Renal cortex interstitium (tissue), 11 donors: ENCODE measurements around the gene THTPA. TPM values are rescaled to one million over a fixed set of nuclear protein-coding genes. Genes with fewer than 3 reads are reported as not detected.
"Not testable (repeated sequence)": the region's sequence is repeated elsewhere in the genome, so short reads cannot be mapped to it uniquely, and the experiment has no call there.

Experiments used
- DNase-seq, 11 donors: peaks; one replicate each; pipeline ENCODE4 v3.0.0-alpha.2; 2013; ENCODE audit warnings: low read depth in 9 of 11, low spot score in 4 of 11; ENCODE audit errors: extremely low read depth in 1 of 11
- polyA plus RNA-seq, 3 donors: library from polyadenylated mRNA; unstranded; fragments of 120-200 nt; gene quantifications; one replicate each; pipeline ENCODE4 v1.2.1, GENCODE V29; 2013; ENCODE audit not compliant: insufficient read length in 3 of 3

The THTPA gene
- polyA plus RNA-seq, 3 donors = 16.1 to 19.2 (median 18.1) TPM

DNA sequence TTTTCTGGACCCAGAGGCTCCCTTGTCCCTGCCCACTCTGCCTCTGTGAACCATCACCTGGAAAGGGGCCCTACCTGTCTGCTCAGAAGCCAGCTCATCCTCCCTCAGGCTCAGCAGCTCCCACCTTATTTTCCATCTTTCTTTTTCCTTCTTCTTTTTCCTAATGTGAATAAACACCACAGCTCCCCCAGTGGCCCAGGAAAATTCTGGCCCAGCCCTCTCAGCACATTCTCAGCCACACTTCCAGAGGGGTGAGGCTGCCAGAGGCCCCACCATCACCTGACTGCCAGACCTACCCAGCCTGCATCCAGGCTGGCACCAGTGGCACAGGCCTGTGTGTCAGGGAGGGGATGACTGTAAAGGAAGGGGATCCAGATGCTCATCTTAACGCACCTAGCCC lies 27.5 kb upstream of the THTPA start:
- no peak for DNase-seq

- no peak for DNase-seq
Measured at GRCh38 chr14:23529016-23529415, 27.1 kb upstream of the THTPA start.

GRCh38 chr14:23530375-23531055 lies 25.6 kb upstream of the THTPA start:
- no peak for DNase-seq

- DNase-seq = no peak
Measured at GRCh38 chr14:23531391-23531790, 24.7 kb upstream of the THTPA start.

GRCh38 chr14:23532658-23533057 lies 23.4 kb upstream of the THTPA start:
- DNase-seq = no peak

DNA sequence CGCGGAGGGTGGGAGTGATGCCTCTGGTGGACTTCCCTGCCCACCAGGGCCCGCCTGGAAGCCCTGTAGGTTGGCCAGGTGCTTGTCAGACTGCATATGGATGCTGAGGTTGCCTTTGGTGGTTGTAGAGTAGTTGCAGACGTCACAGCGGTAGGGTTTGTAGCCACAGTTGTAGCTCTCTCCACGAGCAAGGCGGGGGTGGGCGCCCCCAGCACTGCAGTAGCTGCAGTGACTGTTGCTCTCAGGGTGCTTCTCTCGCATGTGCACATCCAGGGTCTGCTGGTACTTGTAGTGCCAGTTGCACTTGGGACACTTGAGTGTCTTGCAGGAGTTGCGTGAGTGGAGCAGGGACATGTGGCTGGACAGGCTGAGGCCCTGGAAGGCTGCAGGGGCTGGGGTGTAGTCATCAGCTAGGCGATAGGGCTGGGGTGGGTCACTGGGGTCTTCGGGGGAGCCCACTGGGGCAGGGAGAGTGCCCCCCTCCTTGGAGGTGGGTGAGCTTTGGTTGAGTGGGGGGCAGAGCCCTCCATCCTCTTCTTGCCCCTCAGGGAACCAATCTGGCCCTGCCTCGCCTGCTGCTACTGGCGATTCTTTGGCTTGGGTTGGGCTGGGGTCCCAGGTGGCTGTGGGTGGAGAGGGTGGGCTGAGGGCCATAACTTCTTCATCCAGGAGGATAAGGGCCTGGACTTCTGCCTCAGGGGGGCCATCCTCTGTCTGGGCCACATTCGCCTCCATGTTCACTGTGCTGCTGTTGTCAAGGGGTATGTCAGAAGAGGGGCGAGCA lies 22.2 kb upstream of the THTPA start:
- no peak for DNase-seq

DNA sequence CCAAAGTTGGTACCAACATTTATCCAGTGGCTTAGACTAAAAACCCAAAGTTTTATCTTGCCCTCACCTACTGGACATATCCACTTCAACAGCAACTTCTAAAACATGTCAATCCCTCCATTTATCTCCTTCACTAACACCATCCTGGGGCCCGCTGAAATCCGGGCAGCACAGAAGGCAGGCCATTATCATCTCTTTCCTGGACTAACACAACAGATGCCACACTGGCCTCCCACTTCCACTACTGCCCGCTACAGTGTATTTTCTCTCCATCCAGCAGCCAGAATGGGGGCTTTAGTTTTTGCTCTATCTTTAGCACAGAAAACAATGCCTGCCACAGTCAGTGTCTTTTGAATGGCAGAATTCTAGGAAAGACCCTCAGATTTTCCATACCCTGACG lies 20.1 kb upstream of the THTPA start:
- no peak for DNase-seq

GRCh38 chr14:23536494-23536893 lies 19.6 kb upstream of the THTPA start:
- DNase-seq = no peak

DNA sequence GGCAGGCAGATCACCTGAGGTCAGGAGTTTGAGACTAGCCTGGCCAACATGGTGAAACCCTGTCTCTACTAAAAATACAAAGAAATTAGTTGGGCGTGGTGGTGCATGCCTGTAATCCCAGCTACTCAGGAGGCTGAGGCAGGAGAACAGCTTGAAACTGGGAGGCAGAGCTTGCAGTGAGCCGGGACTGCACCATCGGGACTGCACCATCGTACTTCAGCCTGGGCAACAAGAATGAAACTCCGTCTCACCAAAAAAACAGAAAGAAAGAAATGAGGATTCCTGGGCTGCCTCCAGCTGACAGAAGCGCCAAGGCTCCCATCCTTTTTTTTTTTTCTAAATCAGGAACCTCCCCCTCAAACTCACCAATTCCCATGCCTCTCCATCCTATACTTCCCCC lies 19.2 kb upstream of the THTPA start:
- not testable (repeated sequence) for DNase-seq

DNA sequence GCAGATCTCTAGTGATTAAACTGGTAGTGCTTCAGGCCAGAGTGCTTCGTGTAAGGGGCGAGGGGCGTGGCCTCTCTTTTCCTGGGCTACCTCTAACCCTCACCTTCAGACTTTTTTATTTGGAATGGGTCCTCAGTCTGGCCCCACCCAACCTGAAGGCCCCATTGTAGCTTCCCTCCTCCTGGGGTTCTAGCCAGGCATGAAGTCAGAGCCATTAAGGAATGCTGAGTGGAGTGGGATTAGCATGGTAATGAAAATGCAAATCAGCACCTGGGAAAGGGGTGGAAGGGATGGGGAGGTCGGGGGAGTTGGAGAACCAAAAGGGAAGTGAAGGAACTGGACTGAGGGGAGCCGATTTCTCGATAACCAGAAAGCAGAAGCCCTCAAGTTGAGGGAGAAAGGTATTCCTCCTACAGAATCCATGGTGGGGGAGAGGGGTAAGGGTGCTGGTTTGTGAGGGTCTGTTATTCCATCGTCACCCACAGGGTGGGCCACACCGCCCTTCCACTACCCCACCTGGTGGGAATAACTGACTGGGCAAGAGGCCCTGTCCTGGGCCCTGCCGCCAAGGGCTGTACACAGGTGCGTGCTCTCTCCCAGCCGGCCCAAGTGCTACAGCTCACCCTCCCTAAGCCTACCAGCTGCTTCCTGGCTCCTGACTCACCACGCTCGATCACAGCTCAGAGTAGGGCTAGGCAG lies 18.6 kb upstream of the THTPA start:
- DNase-seq = no peak

GRCh38 chr14:23538050-23538718 lies 17.9 kb upstream of the THTPA start:
- no peak for DNase-seq

- DNase-seq = no peak
Measured at GRCh38 chr14:23538785-23539184, 17.3 kb upstream of the THTPA start.

- DNase-seq = peak in 2 of 11 donors; percentile 59 to 66
Measured at GRCh38 chr14:23539248-23540140, 16.6 kb upstream of the THTPA start.

GRCh38 chr14:23540141-23540469 lies 16.0 kb upstream of the THTPA start:
- DNase-seq = no peak

GRCh38 chr14:23542261-23542660 lies 13.8 kb upstream of the THTPA start:
- no peak for DNase-seq

DNA sequence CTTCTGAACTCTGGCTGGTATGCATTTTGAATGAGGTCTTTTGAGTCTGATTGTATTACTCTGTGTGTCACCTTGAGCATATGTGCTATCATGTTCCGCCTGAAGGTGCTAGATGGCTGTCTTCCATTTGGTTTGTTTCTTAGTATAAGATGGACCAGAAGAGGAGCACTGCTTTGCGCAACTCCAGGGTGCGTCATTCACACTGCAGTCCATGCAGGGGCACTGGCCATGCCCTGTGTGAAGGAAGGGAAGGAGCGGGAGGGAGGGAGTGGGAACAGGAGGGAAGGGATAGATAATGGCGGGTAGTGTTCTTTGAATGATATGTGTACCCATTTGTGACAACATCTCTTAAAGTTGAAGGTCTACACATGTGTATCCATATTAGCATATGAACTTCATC lies 12.7 kb upstream of the THTPA start:
- no peak for DNase-seq

- no peak for DNase-seq
Measured at GRCh38 chr14:23544511-23545447, 11.3 kb upstream of the THTPA start.
